ENCODE data around the gene FSIP1.

FSIP1 gene

GRCh38 chr15:39682366-39682765, 100.3 kb downstream of the FSIP1 start:
- TF ChIP-seq, protein P1, sequence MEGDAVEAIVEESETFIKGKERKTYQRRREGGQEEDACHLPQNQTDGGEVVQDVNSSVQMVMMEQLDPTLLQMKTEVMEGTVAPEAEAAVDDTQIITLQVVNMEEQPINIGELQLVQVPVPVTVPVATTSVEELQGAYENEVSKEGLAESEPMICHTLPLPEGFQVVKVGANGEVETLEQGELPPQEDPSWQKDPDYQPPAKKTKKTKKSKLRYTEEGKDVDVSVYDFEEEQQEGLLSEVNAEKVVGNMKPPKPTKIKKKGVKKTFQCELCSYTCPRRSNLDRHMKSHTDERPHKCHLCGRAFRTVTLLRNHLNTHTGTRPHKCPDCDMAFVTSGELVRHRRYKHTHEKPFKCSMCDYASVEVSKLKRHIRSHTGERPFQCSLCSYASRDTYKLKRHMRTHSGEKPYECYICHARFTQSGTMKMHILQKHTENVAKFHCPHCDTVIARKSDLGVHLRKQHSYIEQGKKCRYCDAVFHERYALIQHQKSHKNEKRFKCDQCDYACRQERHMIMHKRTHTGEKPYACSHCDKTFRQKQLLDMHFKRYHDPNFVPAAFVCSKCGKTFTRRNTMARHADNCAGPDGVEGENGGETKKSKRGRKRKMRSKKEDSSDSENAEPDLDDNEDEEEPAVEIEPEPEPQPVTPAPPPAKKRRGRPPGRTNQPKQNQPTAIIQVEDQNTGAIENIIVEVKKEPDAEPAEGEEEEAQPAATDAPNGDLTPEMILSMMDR (conservative IDR thresholded peaks at IDR 0.05; ENCODE audit: low read depth, low read length), result no peak
- H3K4me3 ChIP-seq (ENCODE audit: low read length), result no peak overlapping the region
- no peak for DNase-seq (ENCODE audit: low read depth)

GRCh38 chr15:39680868-39681267, 101.8 kb downstream of the FSIP1 start:
- no peak overlapping the region for H3K4me3 ChIP-seq (ENCODE audit: low read length)
- TF ChIP-seq, protein P1 (conservative IDR thresholded peaks at IDR 0.05; ENCODE audit: low read depth, low read length), result no peak
- DNase-seq (ENCODE audit: low read depth), result no peak

- TF ChIP-seq, protein P1 (conservative IDR thresholded peaks at IDR 0.05; ENCODE audit: low read depth, low read length), result no peak
- no peak for DNase-seq (ENCODE audit: low read depth)
- no peak overlapping the region for H3K4me3 ChIP-seq (ENCODE audit: low read length)
These were observed 110.0 kb downstream of the FSIP1 start for GRCh38 chr15:39672666-39673065.

- TF ChIP-seq, protein P1 (conservative IDR thresholded peaks at IDR 0.05; ENCODE audit: low read depth, low read length), result no peak
- H3K4me3 ChIP-seq (ENCODE audit: low read length), result no peak overlapping the region
- DNase-seq (ENCODE audit: low read depth), result no peak
These were observed 110.5 kb downstream of the FSIP1 start for GRCh38 chr15:39672184-39672583.

DNA sequence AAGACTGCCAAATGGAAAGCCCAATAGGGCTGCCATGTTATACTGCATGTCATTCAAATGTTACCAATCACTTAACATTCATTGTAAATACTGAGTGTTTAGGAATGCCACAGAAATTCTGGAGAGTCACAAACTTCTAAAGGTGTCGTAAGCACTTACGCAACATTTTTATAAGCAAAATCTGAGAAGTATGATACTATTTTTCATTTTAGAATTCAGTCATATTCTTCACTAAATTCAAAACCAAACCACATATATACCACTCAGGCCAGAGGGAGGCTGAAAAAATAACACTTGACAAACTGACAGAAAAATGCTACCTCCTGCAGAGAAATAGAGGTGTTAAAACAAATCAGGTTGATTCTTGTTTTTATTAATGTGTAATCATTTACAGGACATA, 112.0 kb downstream of the FSIP1 start:
- TF ChIP-seq, protein P1 (conservative IDR thresholded peaks at IDR 0.05; ENCODE audit: low read depth, low read length), result no peak
- no peak overlapping the region for H3K4me3 ChIP-seq (ENCODE audit: low read length)
- no peak for DNase-seq (ENCODE audit: low read depth)

DNA sequence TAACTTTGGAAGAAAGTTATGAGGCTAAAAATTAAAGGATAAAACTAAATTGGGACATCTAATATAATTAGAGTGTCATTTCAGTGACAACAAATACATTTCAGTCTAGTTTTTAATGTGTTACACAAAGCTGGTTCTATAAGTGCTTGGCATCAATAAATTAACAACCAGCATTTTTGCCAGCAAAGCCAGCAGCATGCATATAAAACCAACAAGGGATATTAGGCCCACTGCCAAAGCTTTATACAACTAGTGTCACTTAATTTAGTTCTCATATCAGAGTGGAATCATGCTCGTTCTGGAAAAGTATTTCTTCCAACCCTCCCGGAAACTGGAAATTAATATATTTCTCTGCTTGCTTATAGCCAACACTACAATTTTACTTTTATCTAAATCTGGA, 113.0 kb downstream of the FSIP1 start:
- TF ChIP-seq, protein P1 (conservative IDR thresholded peaks at IDR 0.05; ENCODE audit: low read depth, low read length), result no peak

GRCh38 chr15:39669241-39669640, 113.4 kb downstream of the FSIP1 start:
- no peak for DNase-seq (ENCODE audit: low read depth)
- TF ChIP-seq, protein P1 (conservative IDR thresholded peaks at IDR 0.05; ENCODE audit: low read depth, low read length), result no peak
- H3K4me3 ChIP-seq (ENCODE audit: low read length), result no peak overlapping the region

More for the DNA sequence above, 113.0 kb downstream of the FSIP1 start:
- DNase-seq (ENCODE audit: low read depth), result no peak
- H3K4me3 ChIP-seq (ENCODE audit: low read length), result no peak overlapping the region
